HG03064 (cell line): Measurements from ENCODE around the gene NUDT8.

ENCODE experiments used
- ATAC-seq: cut with Tn5 transposase; IDR thresholded peaks from one replicate; pipeline ENCODE4 v1.9.1; 2021; ENCODE audit warnings: low read depth; ENCODE audit not compliant: unreplicated experiment

The NUDT8 gene

GRCh38 chr11:67629386-67630227 lies at the start of gene NUDT8:
Gene NUDT8, minus strand, starts transcription at chr11:67629937. Its CDS starts 26 bp downstream, at chr11:67629911.
- peak; percentile 41 for ATAC-seq

- no peak for ATAC-seq
These were observed 45.5 kb upstream of the NUDT8 start for GRCh38 chr11:67675058-67675747.

GRCh38 chr11:67674442-67674871 lies 44.7 kb upstream of the NUDT8 start, which contains the start of gene ALDH3B2:
Gene ALDH3B2, minus strand, starts transcription at chr11:67674623. Its CDS starts 7,688 bp downstream, at chr11:67666935.
- no peak for ATAC-seq

GRCh38 chr11:67673902-67674301 lies 44.2 kb upstream of the NUDT8 start:
- no peak for ATAC-seq

- ATAC-seq = no peak
These were observed 43.6 kb upstream of the NUDT8 start for GRCh38 chr11:67673358-67673757.

- ATAC-seq = no peak
These were observed 41.4 kb upstream of the NUDT8 start for GRCh38 chr11:67671211-67671520.

- no peak for ATAC-seq
These were observed 40.8 kb upstream of the NUDT8 start for GRCh38 chr11:67670316-67671210.

- ATAC-seq = no peak
These were observed 38.4 kb upstream of the NUDT8 start for GRCh38 chr11:67668192-67668551.

- no peak for ATAC-seq
These were observed 37.9 kb upstream of the NUDT8 start for GRCh38 chr11:67667490-67668191.

- ATAC-seq = no peak
These were observed 37.1 kb upstream of the NUDT8 start for GRCh38 chr11:67666676-67667489.

- ATAC-seq = no peak
These were observed 36.5 kb upstream of the NUDT8 start for GRCh38 chr11:67666303-67666645.

GRCh38 chr11:67665541-67666302 lies 36.0 kb upstream of the NUDT8 start:
- no peak for ATAC-seq

GRCh38 chr11:67664696-67665540 lies 35.2 kb upstream of the NUDT8 start:
- ATAC-seq = no peak

- ATAC-seq = no peak
These were observed 34.5 kb upstream of the NUDT8 start for GRCh38 chr11:67664213-67664585.

- ATAC-seq = no peak
These were observed 33.9 kb upstream of the NUDT8 start for GRCh38 chr11:67663532-67664212.

GRCh38 chr11:67662835-67663531 lies 33.2 kb upstream of the NUDT8 start:
- ATAC-seq = no peak
